GM13977 (cell line): ENCODE measurements around the gene E2F1.

Experiments
- DNase-seq: peaks from one replicate; pipeline ENCODE4 v3.0.0; 2012; ENCODE audit warnings: low spot score
- CTCF ChIP-seq: IDR thresholded peaks from 2 replicates; pipeline ENCODE4 v1.5.1; 2012; ENCODE audit warnings: mild to moderate bottlenecking, control low read depth; ENCODE audit not compliant: insufficient read depth; ENCODE audit errors: extremely low read depth, missing control alignments
- in situ Hi-C: fragments of 300-500 bp; cut with MboI; formaldehyde crosslinking; loops from one replicate; pipeline ENCODE4 v1.12.0; 2022; ENCODE audit warnings: low sequenced_read_pairs, low pct_unique_long_range_greater_than_20kb, mixed read lengths, inconsistent platforms; ENCODE audit not compliant: unreplicated experiment

The E2F1 gene

GRCh38 chr20:33653900-33654596 lies 32.1 kb downstream of the E2F1 start:
- no peak for TF ChIP-seq CTCF
- no peak for DNase-seq
- in situ Hi-C loops: loop anchor here (10.0 kb wide), 1 partner anchor 199 kb away; no protein-coding TSS in a partner anchor

GRCh38 chr20:33653218-33653899 lies 32.8 kb downstream of the E2F1 start:
- peak; percentile 77 for DNase-seq
- in situ Hi-C loops: loop anchor here (10.0 kb wide), 1 partner anchor 199 kb away; no protein-coding TSS in a partner anchor
- peak; percentile 78 for TF ChIP-seq CTCF

GRCh38 chr20:33651562-33652048 lies 34.6 kb downstream of the E2F1 start:
- DNase-seq: no peak
- in situ Hi-C loops: loop anchor here (10.0 kb wide), 1 partner anchor 197 kb away; no protein-coding TSS in a partner anchor

GRCh38 chr20:33650753-33651561 lies 35.2 kb downstream of the E2F1 start:
- in situ Hi-C loops: loop anchor here (10.0 kb wide), 1 partner anchor 196 kb away; no protein-coding TSS in a partner anchor
- DNase-seq: no peak
- TF ChIP-seq CTCF: no peak

More at GRCh38 chr20:33651562-33652048, 34.6 kb downstream of the E2F1 start:
- TF ChIP-seq CTCF: no peak

- no peak for DNase-seq
- TF ChIP-seq CTCF: no peak
- in situ Hi-C loops: loop anchor here (10.0 kb wide), 1 partner anchor 195 kb away; no protein-coding TSS in a partner anchor
Measured at GRCh38 chr20:33650111-33650752, 36.0 kb downstream of the E2F1 start.
